Effector memory CD8-positive, alpha-beta T cell (primary cell): ENCODE measurements around the gene IL9.

Source experiments
- ATAC-seq: fragments of 150-1000 bp; cut with Tn5 transposase; replicated peaks from 2 replicates; pipeline ENCODE4 v1.10.0; 2021; ENCODE audit warnings: mild to moderate bottlenecking, moderate library complexity
- DNase-seq, 3 experiments: peaks; one replicate each; pipeline ENCODE4 v3.0.0; 2021
- H3K27ac Mint-ChIP-seq, 2 donors: one replicate each; pipeline ENCODE4 v1.8.0; 2022; ENCODE audit warnings: mild to moderate bottlenecking in 2 of 2, mixed read lengths in 2 of 2, moderate library complexity in 2 of 2
- H3K27me3 Mint-ChIP-seq, 2 donors: one replicate each; pipeline ENCODE4 v1.8.0; 2022; ENCODE audit warnings: mixed read lengths in 2 of 2
- H3K36me3 Mint-ChIP-seq: one replicate; pipeline ENCODE4 v1.8.0; 2022; ENCODE audit warnings: mild to moderate bottlenecking, moderate library complexity, mixed read lengths; ENCODE audit not compliant: insufficient read depth
- H3K4me1 Mint-ChIP-seq, 2 donors: one replicate each; pipeline ENCODE4 v1.8.0; 2022; ENCODE audit warnings: low read depth in 2 of 2, mixed read lengths in 2 of 2
- H3K4me3 Mint-ChIP-seq, 2 donors: one replicate each; pipeline ENCODE4 v1.8.0; 2022; ENCODE audit warnings: mild to moderate bottlenecking in 2 of 2, mixed read lengths in 2 of 2, moderate library complexity in 2 of 2
- H3K9me3 Mint-ChIP-seq, 2 donors: one replicate each; pipeline ENCODE4 v1.8.0; 2022; ENCODE audit warnings: mixed read lengths in 2 of 2

The IL9 gene

GRCh38 chr5:135887447-135887864 is 8.2 kb downstream of the IL9 start:
- Mint-ChIP-seq H3K36me3 (no peaks in the 10 kb centered on the region), H3K4me1 (peaks cover 4 to 12% of the 10 kb centered on the region in 2 donors), H3K27me3 (peaks cover 15 to 52% of the 10 kb centered on the region in 2 donors), H3K4me3 (peak overlapping the region; percentile 15 to 36), H3K27ac (peak overlapping the region in 1 of 2 donors; percentile 63), H3K9me3 (no peaks in the 10 kb centered on the region)
- peak; percentile 94 for ATAC-seq
- peak; percentile 59 to 69 (median 59) for DNase-seq

- no peak overlapping the region for H3K4me3 Mint-ChIP-seq
- H3K27me3 Mint-ChIP-seq, result peaks cover 17 to 58% of the 10 kb centered on the region in 2 donors
- H3K4me1 Mint-ChIP-seq, result peaks cover 4 to 12% of the 10 kb centered on the region in 2 donors
- ATAC-seq, result no peak
- no peaks in the 10 kb centered on the region for H3K9me3 Mint-ChIP-seq
- H3K36me3 Mint-ChIP-seq, result no peaks in the 10 kb centered on the region
- no peak for DNase-seq
- H3K27ac Mint-ChIP-seq, result no peak overlapping the region
Measured at GRCh38 chr5:135886136-135886535, 9.5 kb downstream of the IL9 start.

- ATAC-seq, result no peak
- Mint-ChIP-seq H3K27me3 (peaks cover 28 to 69% of the 10 kb centered on the region in 2 donors), H3K9me3 (no peaks in the 10 kb centered on the region), H3K27ac (no peak overlapping the region), H3K36me3 (no peaks in the 10 kb centered on the region), H3K4me3 (no peak overlapping the region), H3K4me1 (peaks cover 0 to 8% of the 10 kb centered on the region in 2 donors)
- DNase-seq, result no peak
Measured at GRCh38 chr5:135885031-135885430, 10.6 kb downstream of the IL9 start.

GRCh38 chr5:135883441-135883840 is 12.2 kb downstream of the IL9 start:
- DNase-seq (no peak), ATAC-seq (no peak)
- Mint-ChIP-seq H3K4me1 (peaks cover 0 to 8% of the 10 kb centered on the region in 2 donors), H3K9me3 (no peaks in the 10 kb centered on the region), H3K4me3 (no peak overlapping the region), H3K36me3 (no peaks in the 10 kb centered on the region), H3K27me3 (peaks cover 42 to 75% of the 10 kb centered on the region in 2 donors), H3K27ac (no peak overlapping the region)

GRCh38 chr5:135883026-135883425 is 12.6 kb downstream of the IL9 start:
- Mint-ChIP-seq H3K27ac (no peak overlapping the region), H3K36me3 (no peaks in the 10 kb centered on the region), H3K4me1 (peaks cover 0 to 8% of the 10 kb centered on the region in 2 donors), H3K4me3 (no peak overlapping the region), H3K9me3 (no peaks in the 10 kb centered on the region), H3K27me3 (peaks cover 42 to 76% of the 10 kb centered on the region in 2 donors)
- no peak for ATAC-seq
- no peak for DNase-seq

- DNase-seq (no peak), ATAC-seq (no peak)
- Mint-ChIP-seq H3K27ac (no peak overlapping the region), H3K36me3 (no peaks in the 10 kb centered on the region), H3K4me3 (no peak overlapping the region), H3K9me3 (no peaks in the 10 kb centered on the region), H3K27me3 (peaks cover 50 to 88% of the 10 kb centered on the region in 2 donors), H3K4me1 (no peaks in the 10 kb centered on the region)
Measured at GRCh38 chr5:135881819-135882218, 13.8 kb downstream of the IL9 start.

GRCh38 chr5:135881244-135881643 is 14.4 kb downstream of the IL9 start:
- Mint-ChIP-seq H3K4me3 (no peak overlapping the region), H3K9me3 (no peaks in the 10 kb centered on the region), H3K36me3 (no peaks in the 10 kb centered on the region), H3K27me3 (peaks cover 50 to 90% of the 10 kb centered on the region in 2 donors), H3K4me1 (no peaks in the 10 kb centered on the region), H3K27ac (no peak overlapping the region)
- DNase-seq, result no peak
- ATAC-seq, result no peak

GRCh38 chr5:135880801-135881200 is 14.8 kb downstream of the IL9 start:
- ATAC-seq (no peak), DNase-seq (no peak)
- Mint-ChIP-seq H3K4me1 (no peaks in the 10 kb centered on the region), H3K27ac (no peak overlapping the region), H3K27me3 (peaks cover 50 to 89% of the 10 kb centered on the region in 2 donors), H3K4me3 (no peak overlapping the region), H3K9me3 (no peaks in the 10 kb centered on the region), H3K36me3 (no peaks in the 10 kb centered on the region)

- DNase-seq (no peak), ATAC-seq (no peak)
- Mint-ChIP-seq H3K4me1 (no peaks in the 10 kb centered on the region), H3K27ac (no peak overlapping the region), H3K4me3 (no peak overlapping the region), H3K27me3 (peaks cover 48 to 88% of the 10 kb centered on the region in 2 donors), H3K36me3 (no peaks in the 10 kb centered on the region), H3K9me3 (no peaks in the 10 kb centered on the region)
Measured at GRCh38 chr5:135880278-135880677, 15.4 kb downstream of the IL9 start.

GRCh38 chr5:135879591-135879990 is 16.1 kb downstream of the IL9 start:
- Mint-ChIP-seq H3K4me3 (no peak overlapping the region), H3K27me3 (peaks cover 50 to 88% of the 10 kb centered on the region in 2 donors), H3K36me3 (no peaks in the 10 kb centered on the region), H3K4me1 (no peaks in the 10 kb centered on the region), H3K27ac (no peak overlapping the region), H3K9me3 (no peaks in the 10 kb centered on the region)
- DNase-seq, result no peak
- ATAC-seq, result no peak

- Mint-ChIP-seq H3K9me3 (no peaks in the 10 kb centered on the region), H3K36me3 (no peaks in the 10 kb centered on the region), H3K4me3 (no peak overlapping the region), H3K27me3 (peaks cover 51 to 80% of the 10 kb centered on the region in 2 donors), H3K4me1 (no peaks in the 10 kb centered on the region), H3K27ac (no peak overlapping the region)
- DNase-seq (no peak), ATAC-seq (no peak)
Measured at GRCh38 chr5:135878156-135878620, 17.5 kb downstream of the IL9 start.

- H3K4me3 Mint-ChIP-seq, result no peak overlapping the region
- ATAC-seq (no peak), DNase-seq (no peak)
- peaks cover 50 to 77% of the 10 kb centered on the region in 2 donors for H3K27me3 Mint-ChIP-seq
- no peaks in the 10 kb centered on the region for H3K36me3 Mint-ChIP-seq
- H3K4me1 Mint-ChIP-seq, result no peaks in the 10 kb centered on the region
- no peaks in the 10 kb centered on the region for H3K9me3 Mint-ChIP-seq
- no peak overlapping the region for H3K27ac Mint-ChIP-seq
Measured at GRCh38 chr5:135877570-135878155, 18.0 kb downstream of the IL9 start.

- Mint-ChIP-seq H3K4me1 (no peaks in the 10 kb centered on the region), H3K27me3 (peaks cover 52 to 70% of the 10 kb centered on the region in 2 donors), H3K36me3 (no peaks in the 10 kb centered on the region), H3K4me3 (no peak overlapping the region), H3K27ac (no peak overlapping the region), H3K9me3 (no peaks in the 10 kb centered on the region)
- DNase-seq (no peak), ATAC-seq (no peak)
Measured at GRCh38 chr5:135876146-135876545, 19.5 kb downstream of the IL9 start.

GRCh38 chr5:135875567-135875966 is 20.1 kb downstream of the IL9 start:
- Mint-ChIP-seq H3K36me3 (no peaks in the 10 kb centered on the region), H3K4me3 (no peak overlapping the region), H3K9me3 (no peaks in the 10 kb centered on the region), H3K27ac (no peak overlapping the region), H3K4me1 (no peaks in the 10 kb centered on the region), H3K27me3 (peaks cover 47 to 65% of the 10 kb centered on the region in 2 donors)
- no peak for ATAC-seq
- DNase-seq, result no peak
